HepG2 (cell line): ENCODE measurements around the gene MCF2L. TPM values are rescaled to one million over a fixed set of nuclear protein-coding genes. Genes with fewer than 3 reads are reported as not detected.

Experiments
- ARID5B ChIP-seq: IDR thresholded peaks from 2 replicates; pipeline ENCODE4 v1.4.0; 2020; ENCODE audit warnings: mild to moderate bottlenecking, missing genetic modification reagents
- CHD2 ChIP-seq: IDR thresholded peaks from 2 replicates; pipeline ENCODE4 v1.6.1; 2011; ENCODE audit warnings: low read depth, low read length, improper control_type of control experiment
- CREB3 ChIP-seq: sonication (generic); formaldehyde crosslinking; IDR thresholded peaks from 2 replicates; pipeline ENCODE4 v1.5.0; 2020; ENCODE audit warnings: missing genetic modification reagents
- FOXM1 ChIP-seq: sonication (generic); formaldehyde crosslinking; IDR thresholded peaks from 2 replicates; pipeline ENCODE4 v1.5.0; 2020; ENCODE audit warnings: missing genetic modification reagents
- GABPB1 ChIP-seq: IDR thresholded peaks from 2 replicates; pipeline ENCODE4 v1.6.1; 2016; ENCODE audit warnings: mild to moderate bottlenecking, missing genetic modification reagents, moderate library complexity, missing compliant biosample characterization
- HNRNPL ChIP-seq: fragments of 200-400 bp; formaldehyde crosslinking; IDR thresholded peaks from 2 replicates; pipeline ENCODE4 v1.6.1; 2017; ENCODE audit warnings: mild to moderate bottlenecking, low read depth, low read length
- KLF12 ChIP-seq: sonication (generic); formaldehyde crosslinking; IDR thresholded peaks from 2 replicates; pipeline ENCODE4 v1.4.0; 2020; ENCODE audit warnings: missing genetic modification reagents, borderline replicate concordance
- MYC ChIP-seq: sonication (generic); formaldehyde crosslinking; IDR thresholded peaks from 2 replicates; pipeline ENCODE4 v1.9.0; 2021; ENCODE audit warnings: missing genetic modification reagents, borderline replicate concordance
- PHF5A ChIP-seq: IDR thresholded peaks from one replicate; pipeline ENCODE4 v1.6.1; 2018; ENCODE audit warnings: low read depth, missing genetic modification reagents; ENCODE audit not compliant: unreplicated experiment
- RAD21 ChIP-seq: fragments of 450-650 bp; formaldehyde crosslinking; IDR thresholded peaks from 2 replicates; pipeline ENCODE4 v1.5.0; 2020; ENCODE audit warnings: mild to moderate bottlenecking
- SAFB2 ChIP-seq: sonication (generic); formaldehyde crosslinking; IDR thresholded peaks from 2 replicates; pipeline ENCODE4 v1.5.1; 2020; ENCODE audit warnings: missing genetic modification reagents, low read depth, mild to moderate bottlenecking, borderline replicate concordance
- SIX1 ChIP-seq: sonication (generic); formaldehyde crosslinking; IDR thresholded peaks from 2 replicates; pipeline ENCODE4 v1.4.0; 2020; ENCODE audit warnings: missing genetic modification reagents, borderline replicate concordance
- TEAD2 ChIP-seq: sonication (generic); formaldehyde crosslinking; IDR thresholded peaks from 2 replicates; pipeline ENCODE4 v1.9.0; 2021; ENCODE audit warnings: missing genetic modification reagents
- ZBTB44 ChIP-seq: sonication (generic); formaldehyde crosslinking; IDR thresholded peaks from 2 replicates; pipeline ENCODE4 v1.4.0; 2020; ENCODE audit warnings: missing genetic modification reagents
- ZNF124 ChIP-seq: sonication (generic); formaldehyde crosslinking; IDR thresholded peaks from 2 replicates; pipeline ENCODE4 v1.4.0; 2020; ENCODE audit warnings: missing genetic modification reagents
- ZNF280B ChIP-seq: sonication (generic); formaldehyde crosslinking; IDR thresholded peaks from 2 replicates; pipeline ENCODE4 v1.5.0; 2020; ENCODE audit warnings: missing genetic modification reagents, mild to moderate bottlenecking, borderline replicate concordance
- ZNF292 ChIP-seq: sonication (generic); formaldehyde crosslinking; IDR thresholded peaks from 2 replicates; pipeline ENCODE4 v1.8.1; 2022; ENCODE audit warnings: mild to moderate bottlenecking, low read depth, missing genetic modification reagents, borderline replicate concordance
- ZNF510 ChIP-seq: sonication (generic); formaldehyde crosslinking; IDR thresholded peaks from 2 replicates; pipeline ENCODE4 v1.4.0; 2020; ENCODE audit warnings: low read depth, mild to moderate bottlenecking, missing genetic modification reagents
- ZNF607 ChIP-seq: sonication (generic); formaldehyde crosslinking; IDR thresholded peaks from 2 replicates; pipeline ENCODE4 v1.5.1; 2020; ENCODE audit warnings: missing genetic modification reagents, mild to moderate bottlenecking, borderline replicate concordance
- ZNF703 ChIP-seq: sonication (generic); formaldehyde crosslinking; IDR thresholded peaks from 2 replicates; pipeline ENCODE4 v1.5.1; 2020; ENCODE audit warnings: missing genetic modification reagents, mild to moderate bottlenecking, moderate library complexity, borderline replicate concordance
- ZNF737 ChIP-seq: sonication (generic); formaldehyde crosslinking; IDR thresholded peaks from 2 replicates; pipeline ENCODE4 v1.5.0; 2020; ENCODE audit warnings: missing genetic modification reagents, mild to moderate bottlenecking, borderline replicate concordance
- ZNF777 ChIP-seq: sonication (generic); formaldehyde crosslinking; IDR thresholded peaks from 2 replicates; pipeline ENCODE4 v1.4.0; 2020; ENCODE audit warnings: missing genetic modification reagents
- polyA plus RNA-seq, 8 experiments: library from polyadenylated mRNA; depleted of rRNA in 3 of 8; stranded (reverse) in 7 of 8; unstranded in 1 of 8; fragments of >200 nt; fragmentation: Illumina TruSeq in 4 of 8; extraction: Trizol in 4 of 8; gene quantifications; 2 replicates each; pipeline versions ENCODE4 v1.2.1 to v1.2.3, GENCODE V29; 2011 to 2016; ENCODE audit warnings: low read depth in 4 of 8, missing spikeins in 1 of 8, mixed read lengths in 1 of 8; ENCODE audit not compliant: insufficient read depth in 1 of 8
- total RNA-seq, 5 experiments: library from RNA; depleted of rRNA; stranded (reverse); fragments of >200 nt; fragmentation: Illumina TruSeq; extraction: Trizol; gene quantifications; 2 replicates each; pipeline ENCODE4 v1.2.3, GENCODE V29; 2016; ENCODE audit warnings: low read depth in 1 of 5

MCF2L gene
- total and polyA plus RNA-seq, 2 of the 13 experiments (the other 11 are each of a cell fraction or from before 2014, with no cell fraction given) = 19.4 to 28.4 TPM

GRCh38 chr13:113001241-113002140, 32.5 kb downstream of the MCF2L start (continued):
- TF ChIP-seq ARID5B (CRISPR knock-in tag) (no peak), ZNF777 (CRISPR knock-in tag) (no peak), ZNF292 (CRISPR knock-in tag) (peak; percentile 64; the same call in 1 of the 2 replicates), CHD2 (no peak), KLF12 (no peak), TEAD2 (CRISPR knock-in tag) (no peak), PHF5A (CRISPR knock-in tag) (no peak), ZNF124 (CRISPR knock-in tag) (no peak), ZNF607 (CRISPR knock-in tag) (no peak), ZNF737 (no peak), SAFB2 (no peak), ZNF510 (CRISPR knock-in tag) (no peak), FOXM1 (no peak), RAD21 (no peak), ZNF703 (peak; percentile 57; the same call in 1 of the 2 replicates), HNRNPL (0 out of 2 replicates have a peak, but pooled peaks have one; percentile 83), ZBTB44 (no peak), ZNF280B (CRISPR knock-in tag) (no peak), GABPB1 (peak; percentile 32; the same call in 1 of the 2 replicates), MYC (CRISPR knock-in tag) (no peak), SIX1 (CRISPR knock-in tag) (no peak), CREB3 (no peak)
